IMR-90 (cell line): ENCODE results near the gene RAB11A.

Experiments used
- CEBPB ChIP-seq: IDR thresholded peaks from 2 replicates; pipeline ENCODE4 v1.6.1; 2012; ENCODE audit warnings: low read depth, low read length, improper control_type of control experiment
- FOS ChIP-seq: fragments of 150-350 bp; IDR thresholded peaks from 2 replicates; pipeline ENCODE4 v1.6.1; 2016; ENCODE audit warnings: low read depth, low read length
- MXI1 ChIP-seq: IDR thresholded peaks from 2 replicates; pipeline ENCODE4 v1.6.1; 2012; ENCODE audit warnings: low read depth, mild to moderate bottlenecking, low read length, moderate library complexity, borderline replicate concordance
- POLR2A ChIP-seq: IDR thresholded peaks from 2 replicates; pipeline ENCODE4 v1.6.1; 2012; ENCODE audit warnings: mild to moderate bottlenecking, low read depth, low read length
- RAD21 ChIP-seq: IDR thresholded peaks from 2 replicates; pipeline ENCODE4 v1.6.1; 2012; ENCODE audit warnings: low read length, improper control_type of control experiment
- RFX5 ChIP-seq: IDR thresholded peaks from 2 replicates; pipeline ENCODE4 v1.8.0; 2012; ENCODE audit warnings: low read depth, mild to moderate bottlenecking, low read length, moderate library complexity
- TF ChIP-seq, protein P1 (sequence below): conservative IDR thresholded peaks from 2 replicates; pipeline ENCODE4 v1.5.1; 2012; ENCODE audit warnings: mild to moderate bottlenecking, low read depth, low read length, improper control_type of control experiment
- TF ChIP-seq, protein P2 (sequence below): fragments of 150-350 bp; IDR thresholded peaks from 2 replicates; pipeline ENCODE4 v1.6.1; 2017; ENCODE audit warnings: mild to moderate bottlenecking, antibody characterized with exemption, low read length, low read depth

DNA sequence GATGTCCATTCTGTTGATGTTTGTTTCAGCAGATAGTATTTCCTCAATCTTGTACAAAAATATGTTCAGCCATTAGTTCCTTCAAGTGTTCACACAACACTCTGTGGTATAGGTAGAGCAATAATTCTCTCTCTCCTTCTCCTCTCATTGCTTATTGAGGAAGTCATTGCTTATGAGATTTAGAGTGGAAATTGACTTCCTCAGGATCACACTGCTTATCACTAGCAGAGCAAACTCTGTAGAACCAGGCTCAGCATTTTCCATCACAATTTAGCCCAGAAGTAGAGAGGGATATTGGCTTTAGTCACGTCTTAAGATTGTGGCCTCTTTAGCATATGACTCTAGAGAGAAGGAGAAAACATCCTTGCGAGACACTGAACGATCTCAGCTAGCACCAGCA is 31.2 kb downstream of the RAB11A start:
- no peak for TF ChIP-seq POLR2A
- TF ChIP-seq, protein P1, sequence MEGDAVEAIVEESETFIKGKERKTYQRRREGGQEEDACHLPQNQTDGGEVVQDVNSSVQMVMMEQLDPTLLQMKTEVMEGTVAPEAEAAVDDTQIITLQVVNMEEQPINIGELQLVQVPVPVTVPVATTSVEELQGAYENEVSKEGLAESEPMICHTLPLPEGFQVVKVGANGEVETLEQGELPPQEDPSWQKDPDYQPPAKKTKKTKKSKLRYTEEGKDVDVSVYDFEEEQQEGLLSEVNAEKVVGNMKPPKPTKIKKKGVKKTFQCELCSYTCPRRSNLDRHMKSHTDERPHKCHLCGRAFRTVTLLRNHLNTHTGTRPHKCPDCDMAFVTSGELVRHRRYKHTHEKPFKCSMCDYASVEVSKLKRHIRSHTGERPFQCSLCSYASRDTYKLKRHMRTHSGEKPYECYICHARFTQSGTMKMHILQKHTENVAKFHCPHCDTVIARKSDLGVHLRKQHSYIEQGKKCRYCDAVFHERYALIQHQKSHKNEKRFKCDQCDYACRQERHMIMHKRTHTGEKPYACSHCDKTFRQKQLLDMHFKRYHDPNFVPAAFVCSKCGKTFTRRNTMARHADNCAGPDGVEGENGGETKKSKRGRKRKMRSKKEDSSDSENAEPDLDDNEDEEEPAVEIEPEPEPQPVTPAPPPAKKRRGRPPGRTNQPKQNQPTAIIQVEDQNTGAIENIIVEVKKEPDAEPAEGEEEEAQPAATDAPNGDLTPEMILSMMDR = no peak
- no peak for TF ChIP-seq FOS
- no peak for TF ChIP-seq CEBPB
- TF ChIP-seq RFX5 = no peak
- TF ChIP-seq, protein P2, sequence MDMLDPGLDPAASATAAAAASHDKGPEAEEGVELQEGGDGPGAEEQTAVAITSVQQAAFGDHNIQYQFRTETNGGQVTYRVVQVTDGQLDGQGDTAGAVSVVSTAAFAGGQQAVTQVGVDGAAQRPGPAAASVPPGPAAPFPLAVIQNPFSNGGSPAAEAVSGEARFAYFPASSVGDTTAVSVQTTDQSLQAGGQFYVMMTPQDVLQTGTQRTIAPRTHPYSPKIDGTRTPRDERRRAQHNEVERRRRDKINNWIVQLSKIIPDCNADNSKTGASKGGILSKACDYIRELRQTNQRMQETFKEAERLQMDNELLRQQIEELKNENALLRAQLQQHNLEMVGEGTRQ = no peak
- no peak for TF ChIP-seq RAD21
- no peak for TF ChIP-seq MXI1
